Superior temporal gyrus (tissue), 1 donor: ENCODE results near the gene PAX8.

ENCODE experiments used
- DNase-seq: peaks from one replicate; pipeline ENCODE4 v3.0.0-alpha.2; 2016; ENCODE audit errors: extremely low spot score

Gene PAX8

DNA sequence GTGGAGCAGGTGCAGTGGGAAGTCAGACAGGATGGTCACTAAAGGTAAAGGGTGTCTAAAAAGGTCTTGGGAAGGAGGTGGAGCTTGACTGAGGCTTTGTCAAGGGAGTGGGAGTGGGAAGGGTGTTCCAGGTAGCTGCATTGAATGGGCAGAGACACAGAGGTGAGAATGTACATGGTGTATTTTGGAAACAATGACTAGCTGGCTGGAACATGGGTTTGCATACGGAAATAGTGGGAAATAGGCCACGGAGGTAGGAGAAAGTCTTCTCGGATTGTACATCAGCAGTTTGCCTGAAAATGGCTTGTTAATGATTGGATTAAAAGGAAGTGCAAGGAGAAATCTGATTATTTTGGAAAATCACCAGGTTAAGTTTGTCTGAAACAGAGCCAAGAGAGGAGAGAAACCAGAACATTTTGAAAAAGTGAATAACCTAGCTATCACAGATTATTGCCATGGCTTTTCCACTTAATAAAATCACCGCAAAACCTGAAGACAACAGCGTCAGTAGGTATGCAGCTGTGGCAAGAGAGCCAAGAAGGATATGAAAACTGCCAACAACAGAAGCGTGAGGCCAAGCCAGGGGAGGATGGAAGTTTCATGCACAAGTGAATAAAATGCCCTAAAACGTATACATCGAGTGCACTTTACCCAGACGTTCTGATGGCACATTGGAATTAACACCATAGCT lies 13.9 kb downstream of the PAX8 start:
- DNase-seq = no peak

- DNase-seq = no peak
Measured at GRCh38 chr2:113263546-113263945, 15.2 kb downstream of the PAX8 start.

DNA sequence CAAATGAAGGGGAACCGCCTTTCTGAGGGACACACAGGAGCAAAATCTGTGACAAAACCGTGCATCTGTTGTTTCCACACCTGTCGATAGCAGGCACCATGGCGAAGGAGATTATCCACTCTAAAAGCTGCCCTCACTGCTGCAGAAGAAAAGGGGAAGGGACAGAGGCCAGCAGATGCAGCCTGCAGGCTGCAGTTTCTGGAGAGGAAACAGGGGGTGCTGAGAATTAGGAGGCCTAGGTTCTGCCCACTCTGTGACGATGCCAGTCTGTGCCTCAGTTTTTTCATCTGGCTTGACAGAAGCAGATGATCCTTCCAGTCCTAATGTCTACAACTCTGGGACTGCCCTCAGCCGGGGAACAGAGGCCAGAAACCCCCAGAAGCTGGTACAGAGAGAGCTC lies 17.7 kb downstream of the PAX8 start:
- no peak for DNase-seq

GRCh38 chr2:113258471-113259147 lies 20.1 kb downstream of the PAX8 start:
- DNase-seq = no peak

- no peak for DNase-seq
Measured at GRCh38 chr2:113257516-113258264, 21.0 kb downstream of the PAX8 start.

DNA sequence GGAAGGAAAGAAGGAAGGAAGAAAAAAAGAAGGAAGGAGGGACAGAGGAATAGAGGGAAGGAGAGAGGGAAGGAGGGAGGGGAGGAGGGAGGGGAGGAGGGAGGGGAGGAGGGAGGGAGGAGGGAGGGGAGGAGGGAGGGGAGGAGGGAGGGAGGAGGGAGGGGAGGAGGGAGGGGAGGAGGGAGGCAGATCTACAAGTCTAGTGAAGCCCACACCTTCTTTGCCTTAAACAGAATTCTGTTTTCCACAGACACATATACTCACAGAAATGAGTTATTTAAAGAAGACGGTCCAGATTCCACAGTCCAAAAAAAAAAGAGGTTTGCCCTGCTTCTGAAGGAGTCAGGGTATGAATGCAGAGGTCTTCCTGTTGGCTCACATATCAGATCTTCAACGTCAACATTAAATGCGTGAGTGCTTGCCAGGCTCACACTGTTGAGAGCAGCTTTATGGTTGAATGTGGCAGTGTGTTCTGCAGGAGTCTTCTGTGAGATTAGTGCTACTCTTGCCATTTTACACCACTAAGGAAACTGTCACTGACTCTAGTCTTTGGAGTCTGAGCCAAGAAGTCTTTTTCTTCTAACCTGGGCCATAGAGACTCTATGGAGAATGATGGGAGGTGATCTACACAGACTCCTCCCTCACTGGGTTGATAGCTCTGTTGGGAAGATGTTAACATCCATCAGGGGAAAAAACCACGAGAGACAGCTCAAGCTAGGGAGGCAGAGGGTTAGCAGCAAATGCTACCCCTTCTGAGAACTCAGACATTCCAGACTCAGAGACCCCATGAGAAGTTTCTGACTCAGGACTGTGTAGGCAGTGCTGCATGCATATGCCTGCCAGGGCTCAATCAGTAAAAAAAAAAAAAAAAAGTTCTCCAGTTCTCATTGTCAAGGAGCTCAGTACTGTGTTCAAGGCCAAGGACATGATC lies 23.3 kb downstream of the PAX8 start:
- DNase-seq = no peak

DNA sequence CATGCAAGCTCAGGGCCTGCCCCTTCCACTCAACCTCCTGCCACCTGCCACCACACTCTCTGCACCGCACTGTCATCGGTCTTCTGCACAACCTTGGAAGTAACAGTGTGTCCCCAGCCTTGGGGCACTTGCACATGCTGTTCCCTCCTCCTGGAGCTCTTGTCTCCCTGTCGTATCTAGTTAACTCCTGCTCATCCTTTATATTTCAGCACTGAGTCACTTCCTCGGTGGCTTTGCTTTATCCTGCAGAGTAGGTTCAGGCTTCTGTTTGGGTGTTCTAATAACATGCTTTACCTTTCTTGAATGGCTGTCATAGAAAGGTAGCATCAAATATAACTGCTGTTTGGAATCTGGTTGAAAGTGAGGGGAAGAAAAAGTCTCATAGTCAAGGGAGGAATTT lies 25.3 kb downstream of the PAX8 start:
- DNase-seq = no peak

GRCh38 chr2:113252047-113252590 lies 26.6 kb downstream of the PAX8 start:
- no peak for DNase-seq

DNA sequence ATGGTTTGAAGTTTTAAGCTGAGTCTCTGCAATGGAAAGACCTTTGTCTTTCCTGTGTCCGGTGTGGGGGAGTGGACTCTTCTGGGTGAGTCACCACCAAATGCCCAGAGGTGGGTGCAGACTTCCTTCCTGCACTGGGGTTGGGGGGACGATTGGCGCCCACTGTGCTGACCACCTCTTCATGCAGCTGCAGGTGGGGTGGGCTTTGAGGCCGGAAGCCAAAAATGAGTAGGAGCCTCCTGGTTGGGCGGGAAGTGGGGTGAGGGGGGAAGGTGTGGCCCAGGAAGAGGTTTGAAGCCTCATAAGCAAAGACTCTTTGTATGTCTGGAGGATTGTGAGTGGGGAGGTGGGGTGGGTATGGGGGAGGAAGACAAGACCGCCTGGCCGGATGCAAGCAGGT lies 27.6 kb downstream of the PAX8 start:
- DNase-seq = no peak

DNA sequence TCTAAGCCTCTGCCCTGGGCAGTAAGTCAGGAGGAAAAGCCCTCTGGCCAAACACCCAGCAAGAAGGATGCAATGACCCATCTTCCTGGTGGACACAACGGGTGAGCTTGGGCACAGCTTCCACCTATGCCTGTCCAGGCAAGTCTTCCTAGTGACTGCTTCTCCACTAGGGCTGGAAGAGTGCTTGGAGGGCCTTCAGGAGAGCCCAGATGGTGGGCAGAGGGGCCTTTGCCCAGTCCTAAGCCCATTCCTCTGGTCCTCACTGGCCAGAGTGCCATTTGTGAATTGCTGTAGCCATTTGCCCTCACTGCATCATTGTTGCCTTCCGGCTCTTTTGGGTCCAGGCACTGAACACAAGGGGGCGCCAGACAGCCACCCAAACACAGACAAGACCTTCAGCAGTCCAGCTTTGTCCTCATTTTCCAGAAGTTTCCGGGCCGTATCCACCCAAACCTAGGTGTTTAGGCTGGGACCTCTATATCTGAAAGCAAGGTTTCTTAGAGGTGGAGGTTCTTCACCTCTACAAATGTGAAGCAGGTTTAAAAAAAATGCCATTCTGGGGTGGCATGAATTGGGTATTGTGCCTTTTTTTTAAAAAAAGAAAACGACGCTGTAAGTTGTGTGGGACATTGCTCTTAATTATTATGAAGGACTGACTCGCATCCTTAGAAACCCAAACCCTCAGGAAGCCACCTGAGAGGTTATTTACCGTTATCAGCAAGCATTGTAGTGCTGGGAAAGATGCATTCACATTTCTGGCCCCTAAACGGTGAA lies 29.5 kb downstream of the PAX8 start:
- peak; percentile 76 for DNase-seq

GRCh38 chr2:113246606-113247005 lies 32.1 kb downstream of the PAX8 start:
- DNase-seq = no peak

GRCh38 chr2:113245276-113245711 lies 33.4 kb downstream of the PAX8 start:
- DNase-seq = no peak

DNA sequence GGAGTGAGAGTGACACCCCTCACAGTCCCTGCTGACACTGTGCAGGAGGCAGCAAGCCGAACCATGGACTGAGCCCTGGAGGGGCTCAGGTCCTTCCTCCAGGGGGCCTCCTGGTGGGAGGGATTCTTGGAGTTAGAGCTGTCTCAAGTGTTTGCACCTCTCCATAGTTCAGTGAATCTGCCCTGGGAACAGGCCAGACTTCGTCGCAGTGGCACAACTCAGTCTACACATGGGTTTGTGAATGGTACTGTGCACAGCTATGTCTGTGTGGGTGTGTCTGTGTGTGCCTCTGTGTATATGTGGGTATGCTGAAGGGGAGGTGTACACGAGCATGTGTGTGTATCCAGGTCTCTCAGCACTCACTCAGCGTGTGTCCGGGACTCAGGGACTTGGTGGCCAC lies 36.4 kb downstream of the PAX8 start:
- DNase-seq = no peak

GRCh38 chr2:113240915-113241911 lies 37.5 kb downstream of the PAX8 start:
- peak; percentile 41 for DNase-seq

DNA sequence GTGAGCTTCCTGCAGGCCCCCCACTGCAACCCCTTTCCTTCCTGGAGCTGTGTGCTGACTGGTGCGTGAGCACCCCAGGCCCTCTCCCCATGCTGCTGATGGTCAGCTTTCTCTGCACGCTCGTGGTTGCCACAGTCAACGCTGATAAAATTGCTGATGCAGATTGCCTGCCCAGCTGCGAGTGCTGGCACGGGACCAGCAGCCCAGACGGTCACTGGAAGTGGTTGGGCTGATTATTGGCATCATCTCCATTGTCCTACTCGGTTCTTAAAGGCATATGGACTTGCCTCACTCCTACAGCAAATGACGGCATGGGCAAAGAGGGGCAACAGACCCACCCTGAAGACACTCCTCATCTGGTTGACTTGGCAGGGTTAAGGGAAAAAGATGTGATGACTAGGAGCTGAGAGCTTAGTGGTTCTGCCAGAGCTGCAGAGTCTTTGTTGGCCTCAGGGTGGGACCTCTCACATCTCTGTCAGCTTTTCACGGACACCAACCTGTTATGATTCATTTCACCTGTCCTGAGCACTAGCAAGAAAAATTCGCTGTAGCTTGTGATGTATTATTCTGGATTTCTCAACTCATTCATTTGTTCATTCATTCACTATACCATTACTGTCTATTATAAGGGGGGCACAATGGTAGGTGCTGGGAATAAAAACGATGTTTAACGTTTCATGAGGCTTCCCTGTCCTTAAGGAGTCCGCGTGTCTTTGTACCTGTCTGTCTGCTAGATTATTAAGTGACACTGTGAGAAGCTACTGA lies 38.4 kb downstream of the PAX8 start:
- DNase-seq = peak; percentile 79

DNA sequence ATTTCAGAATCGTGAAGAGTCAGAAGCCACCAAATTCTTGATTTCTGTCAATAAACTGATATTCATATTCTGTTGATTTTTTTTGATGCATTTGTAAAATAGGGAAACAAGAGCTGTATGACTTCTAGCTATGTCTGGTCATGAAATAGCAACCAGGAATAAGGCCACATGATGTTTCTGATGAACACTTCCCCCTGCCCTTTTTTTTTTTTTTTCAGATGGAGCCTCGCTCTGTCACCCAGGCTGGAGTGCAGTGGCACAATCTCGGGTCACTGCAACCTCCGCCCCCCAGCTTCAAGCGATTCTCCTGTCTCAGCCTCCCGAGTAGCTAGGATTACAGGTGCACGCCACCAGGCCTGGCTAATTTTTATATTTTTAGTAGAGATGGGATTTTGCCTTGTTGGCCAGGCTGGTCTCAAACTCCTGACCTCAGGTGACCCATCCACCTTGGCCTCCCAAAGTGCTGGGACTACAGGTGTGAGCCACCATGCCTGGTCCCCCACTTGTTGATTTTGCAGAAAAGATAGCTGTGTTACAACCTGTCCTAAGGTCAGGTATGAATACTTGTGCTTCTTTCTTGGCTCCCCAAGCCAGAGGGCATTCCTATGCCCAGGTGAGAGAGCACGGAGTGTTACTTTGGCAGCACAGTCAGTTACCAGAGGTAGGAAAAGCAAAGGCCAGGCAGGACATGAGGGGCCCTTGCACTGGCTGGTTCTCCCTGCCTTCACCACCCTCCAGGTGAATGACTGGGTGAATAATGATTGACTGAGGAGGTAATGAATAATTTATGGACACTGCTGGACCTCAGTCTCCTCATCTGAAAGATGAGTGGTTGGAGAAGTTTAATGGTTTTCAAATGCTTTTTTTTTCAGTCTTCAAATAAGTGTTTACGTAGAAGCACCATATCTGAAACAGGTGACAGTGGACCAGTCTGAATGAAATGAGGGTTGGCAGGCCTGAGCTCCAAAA lies 39.6 kb downstream of the PAX8 start:
- DNase-seq = no peak

GRCh38 chr2:113237604-113238160 lies 41.0 kb downstream of the PAX8 start:
- DNase-seq = no peak
